ENCODE measurements around the gene WDR1. TPM values are rescaled to one million over a fixed set of nuclear protein-coding genes. Genes with fewer than 3 reads are reported as not detected.

WDR1 gene
- total and polyA plus RNA-seq, 11 donors, result 76.1 to 299 (median 185) TPM

- ATAC-seq, result no peak
- intact Hi-C loops (cut with DNase I), result loop anchor here in 5 of 10 donors (5.0 to 10.0 kb wide), 4 partner anchors 94 to 426 kb away; partner anchors contain the start of gene SLC2A9 (in 3 of the 5)
- Histone ChIP-seq H3K9me3 (no peaks in the 10 kb centered on the region), H3K4me3 (peak overlapping the region in 1 of 12 donors; percentile 86), H3K27ac (peak overlapping the region in 9 of 12 donors; percentile 87 to 99 (median 97)), H3K36me3 (peaks cover 0 to 23% (median 22%) of the 10 kb centered on the region in 9 donors), H3K4me1 (peaks cover 0 to 44% (median 30%) of the 10 kb centered on the region in 12 donors), H3K27me3 (no peaks in the 10 kb centered on the region)
- TF ChIP-seq CTCF (IDR thresholded peaks at IDR 0.05) (no peak), POLR2A (IDR thresholded peaks at IDR 0.05) (no peak)
- WGBS, 4 donors, result 82 to 91% (median 86%) methylated on average over 21 of the region's 21 CpGs
- no peak for DNase-seq
Observed at GRCh38 chr4:10118048-10119004, 1.7 kb upstream of the WDR1 start.

- Histone ChIP-seq H3K4me1 (peaks cover 0 to 46% (median 32%) of the 10 kb centered on the region in 12 donors), H3K4me3 (peak overlapping the region; percentile 54 to 89 (median 78)), H3K27me3 (no peaks in the 10 kb centered on the region), H3K27ac (peak overlapping the region; percentile 85 to 99 (median 96)), H3K36me3 (peaks cover 0 to 31% (median 30%) of the 10 kb centered on the region in 9 donors), H3K9me3 (no peaks in the 10 kb centered on the region)
- 34 to 39% (median 36%) methylated on average over 17 of the region's 17 CpGs for WGBS, 4 donors
- TF ChIP-seq CTCF (IDR thresholded peaks at IDR 0.05) (no peak), POLR2A (IDR thresholded peaks at IDR 0.05) (no peak)
- ATAC-seq, result peak in 1 of 4 donors; percentile 14
- peak in 2 of 5 donors; percentile 24 to 38 for DNase-seq
- intact Hi-C loops (cut with DNase I), result loop anchor here in 5 of 10 donors (2.0 to 10.0 kb wide), 5 partner anchors 93 to 425 kb away; partner anchors contain the start of gene SLC2A9 (in 3 of the 5)
Observed at GRCh38 chr4:10117359-10118047, 904 bp upstream of the WDR1 start.

- Histone ChIP-seq H3K27ac (peak overlapping the region; percentile 85 to 99 (median 96)), H3K27me3 (no peaks in the 10 kb centered on the region), H3K4me1 (peaks cover 0 to 60% (median 43%) of the 10 kb centered on the region in 12 donors), H3K36me3 (peaks cover 0 to 47% (median 44%) of the 10 kb centered on the region in 9 donors), H3K9me3 (no peaks in the 10 kb centered on the region), H3K4me3 (peak overlapping the region; percentile 63 to 89 (median 78))
- ATAC-seq (peak; percentile 13 to 60 (median 31)), DNase-seq (peak in 3 of 5 donors; percentile 54 to 61 (median 59))
- intact Hi-C loops (cut with DNase I), result loop anchor here in 5 of 10 donors (2.0 to 10.0 kb wide), 5 partner anchors 91 to 424 kb away; partner anchors contain the start of gene SLC2A9 (in 3 of the 5)
- TF ChIP-seq POLR2A (IDR thresholded peaks at IDR 0.05) (no peak), CTCF (IDR thresholded peaks at IDR 0.05) (no peak)
- 2 to 10% (median 4%) methylated on average over 14 to 70 of the region's 70 CpGs for WGBS, 4 donors
Observed at GRCh38 chr4:10115797-10116568, 616 bp downstream of the WDR1 start.
